HG03460 (cell line): ENCODE results near the gene ANKRD36.
A peak's percentile ranks its signal among the peaks of the same experiment; 100 is the strongest.
"Not testable (repeated sequence)": the region's sequence is repeated elsewhere in the genome, so short reads cannot be mapped to it uniquely, and the experiment has no call there.

ENCODE experiments used
- ATAC-seq: cut with Tn5 transposase; IDR thresholded peaks from one replicate; pipeline ENCODE4 v1.9.1; 2021; ENCODE audit not compliant: unreplicated experiment

The ANKRD36 gene

GRCh38 chr2:97113050-97113881 is at the start of gene ANKRD36:
TSS of gene ANKRD36 (plus strand) at chr2:97113153. CDS start at chr2:97113740, 587 bp downstream.
- peak; percentile 89 for ATAC-seq

GRCh38 chr2:97066030-97066429 is 46.9 kb upstream of the ANKRD36 start:
- ATAC-seq = not testable (repeated sequence)

GRCh38 chr2:97067279-97068004 is 45.5 kb upstream of the ANKRD36 start:
- ATAC-seq = no peak

DNA sequence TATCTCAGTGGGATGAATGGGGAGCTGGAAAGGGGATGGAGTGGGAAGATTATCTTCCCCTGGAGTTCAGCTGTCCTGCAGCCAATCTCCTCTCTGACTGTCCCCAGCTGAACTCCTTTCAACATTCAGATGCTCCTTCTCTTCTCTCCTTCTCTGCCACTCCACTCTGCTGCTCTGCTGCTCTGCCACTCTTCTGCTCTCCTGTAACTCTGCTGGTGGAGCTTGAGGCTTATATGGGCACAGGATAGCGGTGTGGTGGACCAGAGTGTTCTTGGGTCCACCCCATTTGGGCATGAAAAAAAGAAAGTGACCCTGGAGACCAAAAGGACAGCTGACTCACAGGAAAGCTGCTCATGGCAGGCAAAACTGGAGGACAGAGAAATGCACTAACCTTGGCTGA is 44.9 kb upstream of the ANKRD36 start:
- ATAC-seq = no peak

DNA sequence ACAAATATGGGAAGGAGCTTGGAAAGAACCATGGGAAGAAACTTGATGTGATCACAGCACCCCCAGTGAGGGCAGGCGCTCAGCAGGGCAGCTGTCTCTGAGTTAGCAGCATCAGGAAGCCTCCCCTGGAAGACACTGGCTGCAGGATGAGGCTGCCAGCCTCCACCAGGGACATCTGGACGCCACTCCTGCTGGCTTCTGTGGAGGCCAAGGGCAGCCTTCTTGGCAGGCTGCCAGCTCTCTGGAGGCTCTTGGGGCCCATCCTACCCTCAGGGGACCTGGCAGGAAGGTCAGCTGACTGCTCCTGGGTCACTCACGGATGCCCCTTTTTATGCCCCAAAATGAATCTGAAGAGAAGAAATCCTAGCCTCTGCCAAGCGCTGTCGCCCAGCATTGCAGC is 44.2 kb upstream of the ANKRD36 start:
- ATAC-seq = not testable (repeated sequence)

GRCh38 chr2:97070915-97071314 is 42.0 kb upstream of the ANKRD36 start:
- ATAC-seq = not testable (repeated sequence)

DNA sequence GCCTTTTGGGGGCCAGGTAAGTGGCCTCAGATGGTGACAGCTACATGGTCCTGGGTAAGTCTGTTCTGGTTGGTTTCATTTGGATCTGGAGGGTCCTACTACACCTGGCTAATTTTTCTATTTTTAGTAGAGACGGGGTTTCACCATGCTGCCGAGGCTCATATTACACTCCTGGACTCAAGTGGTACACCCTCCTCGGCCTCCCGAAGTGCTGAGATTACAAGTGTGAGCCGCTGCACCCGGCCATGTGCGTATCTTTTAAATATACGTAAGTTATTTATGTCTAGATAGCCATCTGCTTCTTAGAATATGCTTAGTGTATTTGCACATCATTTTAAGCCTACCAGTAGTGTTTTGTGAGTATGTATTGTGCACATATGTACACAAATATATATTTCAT is 35.7 kb upstream of the ANKRD36 start:
- ATAC-seq = not testable (repeated sequence)

DNA sequence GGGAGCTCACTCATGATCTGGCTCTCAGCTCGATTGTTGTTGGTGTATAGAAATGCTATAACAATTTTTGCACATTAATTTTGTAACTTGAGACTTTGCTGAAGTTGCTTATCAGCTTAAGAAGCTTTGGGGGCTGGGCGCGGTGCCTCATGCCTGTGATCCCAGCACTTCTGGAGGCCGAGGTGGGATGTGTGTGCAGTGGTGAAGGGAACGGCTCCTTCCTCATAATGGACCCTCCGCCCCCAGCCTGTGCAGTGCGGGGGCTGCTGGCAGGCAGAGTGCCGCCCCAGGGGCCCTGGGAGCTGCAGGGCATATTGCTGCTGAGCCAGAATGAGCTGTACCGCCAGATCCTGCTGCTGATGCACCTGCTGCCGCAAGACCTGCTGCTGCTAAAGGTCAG is 32.1 kb upstream of the ANKRD36 start:
- not testable (repeated sequence) for ATAC-seq

GRCh38 chr2:97082206-97082605 is 30.7 kb upstream of the ANKRD36 start:
- ATAC-seq = not testable (repeated sequence)

GRCh38 chr2:97083516-97083915 is 29.4 kb upstream of the ANKRD36 start:
- not testable (repeated sequence) for ATAC-seq

- ATAC-seq = not testable (repeated sequence)
Observed at GRCh38 chr2:97085093-97085492, 27.9 kb upstream of the ANKRD36 start.

- ATAC-seq = not testable (repeated sequence)
Observed at GRCh38 chr2:97088706-97089105, 24.2 kb upstream of the ANKRD36 start.

GRCh38 chr2:97092946-97093345 is 20.0 kb upstream of the ANKRD36 start:
- ATAC-seq = not testable (repeated sequence)

DNA sequence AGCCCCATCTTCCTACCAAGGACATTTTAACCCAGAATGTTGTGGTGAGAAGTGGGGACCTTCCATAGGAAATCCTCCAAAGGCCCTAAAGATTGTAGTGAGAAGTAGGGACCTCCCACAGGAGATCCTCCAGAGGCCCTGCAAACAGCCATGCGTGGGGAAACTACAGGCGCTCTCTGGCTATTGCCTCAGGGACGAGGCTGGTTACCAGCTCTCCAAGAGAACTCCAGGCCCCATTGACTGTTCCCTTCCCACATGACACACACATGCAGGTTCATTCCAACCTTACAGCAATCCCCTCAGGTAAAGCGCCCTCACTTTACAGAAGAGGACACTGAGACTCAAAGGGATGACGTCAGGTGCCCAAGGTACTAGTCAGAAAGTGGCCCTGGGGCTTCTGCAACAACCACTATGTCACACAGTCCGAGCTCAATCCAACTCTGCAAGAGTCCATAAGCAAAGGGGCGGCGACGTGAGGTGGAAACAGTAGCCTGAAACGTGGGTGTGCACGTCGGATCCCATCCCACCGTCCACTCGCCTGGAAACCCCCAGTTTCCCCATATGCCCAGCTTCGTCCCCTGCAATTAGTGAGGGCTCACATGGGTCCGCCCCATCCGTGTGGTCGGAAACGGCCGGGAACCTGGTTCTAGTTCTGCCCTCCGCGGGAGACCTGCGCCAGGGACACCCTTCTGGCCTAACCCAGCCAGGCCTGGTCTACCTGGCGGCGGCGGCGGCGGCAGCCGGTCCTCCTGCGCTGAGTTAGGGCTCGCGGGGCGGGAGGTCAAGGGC is 18.8 kb upstream of the ANKRD36 start:
- ATAC-seq = peak; percentile 37

GRCh38 chr2:97094772-97095611 is 18.0 kb upstream of the ANKRD36 start, which contains the start of gene FAHD2B:
TSS of gene FAHD2B (minus strand) at chr2:97094882. CDS start at chr2:97091706, 3,176 bp downstream.
- peak; percentile 83 for ATAC-seq

DNA sequence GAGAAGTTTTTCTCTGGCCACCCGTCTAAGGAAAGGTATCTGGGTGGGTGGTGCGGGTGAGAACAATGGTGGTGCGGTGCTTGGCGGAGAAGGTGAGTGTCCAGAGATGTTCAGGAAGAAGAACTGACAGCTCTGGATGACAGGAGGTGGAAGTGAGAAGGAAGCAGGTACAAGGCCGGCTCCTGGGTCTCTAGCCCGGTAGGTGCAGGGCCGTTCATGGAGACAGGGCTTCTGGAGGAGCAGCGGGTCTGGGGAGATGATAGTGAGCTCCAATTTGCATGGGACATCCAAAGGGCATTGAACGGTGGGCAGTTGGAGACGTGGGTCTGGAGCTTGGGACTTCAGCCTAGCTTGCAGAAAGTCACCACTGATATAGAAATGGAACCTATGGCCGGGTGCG is 17.3 kb upstream of the ANKRD36 start:
- ATAC-seq = no peak

DNA sequence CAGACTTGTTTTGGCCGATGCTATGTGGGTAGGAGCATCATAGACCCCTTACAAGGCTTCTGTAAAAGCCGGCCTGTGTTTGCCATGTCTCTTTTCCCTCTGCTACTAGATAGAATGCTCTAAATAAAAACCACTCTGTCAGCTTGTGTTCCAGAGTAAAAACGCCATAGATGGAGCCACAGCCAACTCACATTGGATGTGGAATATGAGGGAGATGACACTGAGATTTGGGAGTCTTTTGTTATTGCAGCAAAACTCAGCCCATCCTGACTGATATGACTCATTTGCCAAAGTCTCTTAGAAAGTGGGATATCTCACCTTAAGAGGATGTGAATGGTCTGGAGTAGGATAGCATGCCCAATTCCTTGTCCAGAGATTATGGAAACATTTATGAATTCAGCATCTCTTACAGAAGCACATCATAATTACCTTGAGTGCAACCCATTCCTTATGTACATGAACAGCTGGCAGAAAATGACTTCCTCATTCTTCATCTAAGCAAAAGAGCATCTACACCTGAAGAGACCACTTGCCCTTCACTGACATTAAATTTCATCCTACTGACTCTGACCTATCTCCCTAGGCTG is 14.1 kb upstream of the ANKRD36 start:
- ATAC-seq = not testable (repeated sequence)

GRCh38 chr2:97106878-97107277 is 6.1 kb upstream of the ANKRD36 start:
- not testable (repeated sequence) for ATAC-seq

- not testable (repeated sequence) for ATAC-seq
Observed at GRCh38 chr2:97111246-97111645, 1.7 kb upstream of the ANKRD36 start.
